SU-DHL-6 (cell line): ENCODE results near the gene ZNF891.

ENCODE experiments used
- H2AFZ ChIP-seq: fragments of 200-600 bp; sonication (generic); 2 replicates; pipeline ENCODE4 v1.6.1; 2014; ENCODE audit warnings: low read depth, mild to moderate bottlenecking, moderate library complexity, mixed read lengths, antibody characterized with exemption, low read length; ENCODE audit not compliant: severe bottlenecking
- H3F3A ChIP-seq: fragments of 200-600 bp; shearing (Covaris generic); 2 replicates; pipeline ENCODE4 v1.6.0; 2016; ENCODE audit warnings: antibody characterized with exemption, mild to moderate bottlenecking; ENCODE audit not compliant: insufficient read depth
- H3K27ac ChIP-seq: fragments of 200-600 bp; sonication (generic); 2 replicates; pipeline ENCODE4 v1.5.1; 2016; ENCODE audit warnings: low read depth, mild to moderate bottlenecking, low read length, moderate library complexity, mixed read lengths
- H3K27me3 ChIP-seq: fragments of 200-600 bp; sonication (generic), shearing (Covaris generic); 2 replicates; pipeline ENCODE4 v1.6.0; 2014; ENCODE audit warnings: mild to moderate bottlenecking, low read length
- H3K36me3 ChIP-seq: fragments of 200-600 bp; sonication (generic); 2 replicates; pipeline ENCODE4 v1.6.1; 2014; ENCODE audit warnings: mild to moderate bottlenecking, low read length, mixed read lengths
- H3K4me2 ChIP-seq: fragments of 300-600, 200-600 bp; shearing (Covaris generic), sonication (generic); 2 replicates; pipeline ENCODE4 v1.6.0; 2014; ENCODE audit warnings: low read length, low read depth, mild to moderate bottlenecking; ENCODE audit not compliant: poor library complexity, severe bottlenecking
- H3K4me3 ChIP-seq: fragments of 200-600 bp; sonication (generic); 2 replicates; pipeline ENCODE4 v1.5.1; 2014; ENCODE audit warnings: antibody characterized with exemption, low read length, mild to moderate bottlenecking, mixed read lengths; ENCODE audit not compliant: insufficient read depth, poor library complexity, severe bottlenecking
- H3K79me2 ChIP-seq: fragments of 200-600 bp; sonication (generic); 2 replicates; pipeline ENCODE4 v1.6.1; 2014; ENCODE audit warnings: mild to moderate bottlenecking, low read length, moderate library complexity; ENCODE audit not compliant: insufficient read depth
- H3K9ac ChIP-seq: fragments of 200-600 bp; sonication (generic); 2 replicates; pipeline ENCODE4 v1.7.0; 2014; ENCODE audit warnings: mild to moderate bottlenecking, low read length
- H3K9me2 ChIP-seq: fragments of 200-600 bp; sonication (generic); replicated peaks from 2 replicates; pipeline ENCODE4 v1.6.1; 2014; ENCODE audit warnings: low read length; ENCODE audit not compliant: insufficient read depth
- H3K9me3 ChIP-seq: fragments of 200-600 bp; sonication (generic); 2 replicates; pipeline ENCODE4 v1.6.1; 2014; ENCODE audit warnings: low read length, mixed read lengths; ENCODE audit not compliant: insufficient read depth
- H4K20me1 ChIP-seq: fragments of 200-600 bp; sonication (generic); 2 replicates; pipeline ENCODE4 v1.6.1; 2014; ENCODE audit warnings: low read depth, mild to moderate bottlenecking, antibody characterized with exemption, low read length, moderate library complexity, mixed read lengths
- CTCF ChIP-seq: fragments of 200-600 bp; sonication (generic); IDR thresholded peaks from one replicate; pipeline ENCODE4 v1.5.1; 2017; ENCODE audit warnings: antibody characterized with exemption, mild to moderate bottlenecking, low read length, moderate library complexity; ENCODE audit not compliant: insufficient read depth, poor library complexity, severe bottlenecking

Gene ZNF891

GRCh38 chr12:133057446-133057845 is 72.6 kb downstream of the ZNF891 start:
- no peaks in the 10 kb centered on the region for H3K27me3 ChIP-seq
- H3K9me3 ChIP-seq = peaks cover 76% of the 10 kb centered on the region
- H3K4me3 ChIP-seq = no peak overlapping the region
- no peak overlapping the region for H2AFZ ChIP-seq
- no peak overlapping the region for H3K4me2 ChIP-seq
- H3K9me2 ChIP-seq = no peaks in the 10 kb centered on the region
- no peaks in the 10 kb centered on the region for H3K79me2 ChIP-seq
- H3K9ac ChIP-seq = no peak overlapping the region
- no peak for TF ChIP-seq CTCF
- no peaks in the 10 kb centered on the region for H4K20me1 ChIP-seq
- no peak overlapping the region for H3K27ac ChIP-seq
- H3F3A ChIP-seq = peaks cover 10% of the 10 kb centered on the region
- H3K36me3 ChIP-seq = peaks cover 49% of the 10 kb centered on the region
